Osteoblast (primary cell): Measurements from ENCODE around the gene LPO. TPM values are rescaled to one million over a fixed set of nuclear protein-coding genes. Genes with fewer than 3 reads are reported as not detected.

Source experiments
- DNase-seq: peaks from one replicate; pipeline ENCODE4 v3.0.0; 2011; ENCODE audit warnings: low spot score, mixed read lengths; ENCODE audit not compliant: insufficient read length; ENCODE audit errors: missing footprints
- H2AFZ ChIP-seq: 2 replicates; pipeline ENCODE4 v1.6.0; 2011; ENCODE audit warnings: mild to moderate bottlenecking, low read length
- H3K27ac ChIP-seq: 2 replicates; pipeline ENCODE4 v1.5.1; 2011; ENCODE audit warnings: mild to moderate bottlenecking, low read depth, low read length, moderate library complexity
- H3K27me3 ChIP-seq: 2 replicates; pipeline ENCODE4 v1.6.0; 2012; ENCODE audit warnings: mild to moderate bottlenecking, control low read depth, inconsistent platforms, low read length, moderate library complexity; ENCODE audit not compliant: insufficient read depth
- H3K36me3 ChIP-seq: 2 replicates; pipeline ENCODE4 v1.5.1; 2011; ENCODE audit warnings: mild to moderate bottlenecking, low read length, control low read depth, moderate library complexity; ENCODE audit not compliant: insufficient read depth
- H3K4me1 ChIP-seq: 2 replicates; pipeline ENCODE4 v1.5.1; 2011; ENCODE audit warnings: mild to moderate bottlenecking, low read length, control low read depth, moderate library complexity; ENCODE audit not compliant: insufficient read depth
- H3K4me2 ChIP-seq: 2 replicates; pipeline ENCODE4 v1.6.0; 2011; ENCODE audit warnings: mild to moderate bottlenecking, low read length; ENCODE audit not compliant: insufficient read depth
- H3K4me3 ChIP-seq: fragments of 200-600 bp; sonication (generic); 3 replicates; pipeline ENCODE4 v1.5.1; 2012; ENCODE audit warnings: mild to moderate bottlenecking, low read length, inconsistent platforms; ENCODE audit not compliant: insufficient read depth
- H3K79me2 ChIP-seq: 2 replicates; pipeline ENCODE4 v1.6.0; 2012; ENCODE audit warnings: mild to moderate bottlenecking, low read length, control low read depth, inconsistent platforms; ENCODE audit not compliant: insufficient read depth
- H3K9me3 ChIP-seq: 2 replicates; pipeline ENCODE4 v1.5.1; 2011; ENCODE audit warnings: low read depth, low read length, control low read depth
- H4K20me1 ChIP-seq: 2 replicates; pipeline ENCODE4 v1.6.0; 2012; ENCODE audit warnings: mild to moderate bottlenecking, low read length, control low read depth; ENCODE audit not compliant: insufficient read depth
- total RNA-seq: library from RNA; depleted of rRNA; stranded (reverse); fragments of >200 nt; gene quantifications from 2 replicates; pipeline ENCODE4 v1.2.3, GENCODE V29; 2012
- TF ChIP-seq, protein P1 (sequence below): IDR thresholded peaks from 2 replicates; pipeline ENCODE4 v1.5.1; 2011; ENCODE audit warnings: mild to moderate bottlenecking, low read depth, low read length, moderate library complexity; ENCODE audit errors: extremely low read depth

The LPO gene
- total RNA-seq, 1 donor = not detected

DNA sequence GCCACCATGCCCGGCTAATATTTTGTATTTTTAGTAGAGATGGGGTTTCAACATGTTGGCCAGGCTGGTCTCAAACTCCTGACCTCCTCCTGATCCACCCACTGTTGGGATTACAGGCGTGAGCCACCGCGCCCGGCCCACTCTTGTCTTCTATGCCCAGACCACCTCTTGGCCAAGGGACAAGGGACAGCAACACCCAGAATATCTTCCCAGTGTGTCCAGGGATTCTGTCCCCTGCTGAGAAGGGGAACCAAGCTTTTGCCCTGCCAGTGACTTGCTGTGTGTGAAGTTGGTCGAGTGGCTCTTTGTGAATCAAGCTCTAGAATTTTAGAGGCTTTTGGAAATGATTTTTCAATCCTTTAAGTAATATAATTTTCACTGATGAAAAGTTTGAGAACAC is 44.1 kb downstream of the LPO start:
- Histone ChIP-seq H3K36me3 (no peaks in the 10 kb centered on the region), H4K20me1 (no peaks in the 10 kb centered on the region), H3K4me3 (no peak overlapping the region), H3K27me3 (peaks cover 7% of the 10 kb centered on the region), H3K4me1 (no peaks in the 10 kb centered on the region), H3K4me2 (no peak overlapping the region), H3K27ac (no peak overlapping the region), H3K79me2 (no peaks in the 10 kb centered on the region), H3K9me3 (no peaks in the 10 kb centered on the region), H2AFZ (no peak overlapping the region)
- DNase-seq = peak; percentile 58
- TF ChIP-seq, protein P1, sequence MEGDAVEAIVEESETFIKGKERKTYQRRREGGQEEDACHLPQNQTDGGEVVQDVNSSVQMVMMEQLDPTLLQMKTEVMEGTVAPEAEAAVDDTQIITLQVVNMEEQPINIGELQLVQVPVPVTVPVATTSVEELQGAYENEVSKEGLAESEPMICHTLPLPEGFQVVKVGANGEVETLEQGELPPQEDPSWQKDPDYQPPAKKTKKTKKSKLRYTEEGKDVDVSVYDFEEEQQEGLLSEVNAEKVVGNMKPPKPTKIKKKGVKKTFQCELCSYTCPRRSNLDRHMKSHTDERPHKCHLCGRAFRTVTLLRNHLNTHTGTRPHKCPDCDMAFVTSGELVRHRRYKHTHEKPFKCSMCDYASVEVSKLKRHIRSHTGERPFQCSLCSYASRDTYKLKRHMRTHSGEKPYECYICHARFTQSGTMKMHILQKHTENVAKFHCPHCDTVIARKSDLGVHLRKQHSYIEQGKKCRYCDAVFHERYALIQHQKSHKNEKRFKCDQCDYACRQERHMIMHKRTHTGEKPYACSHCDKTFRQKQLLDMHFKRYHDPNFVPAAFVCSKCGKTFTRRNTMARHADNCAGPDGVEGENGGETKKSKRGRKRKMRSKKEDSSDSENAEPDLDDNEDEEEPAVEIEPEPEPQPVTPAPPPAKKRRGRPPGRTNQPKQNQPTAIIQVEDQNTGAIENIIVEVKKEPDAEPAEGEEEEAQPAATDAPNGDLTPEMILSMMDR = no peak

DNA sequence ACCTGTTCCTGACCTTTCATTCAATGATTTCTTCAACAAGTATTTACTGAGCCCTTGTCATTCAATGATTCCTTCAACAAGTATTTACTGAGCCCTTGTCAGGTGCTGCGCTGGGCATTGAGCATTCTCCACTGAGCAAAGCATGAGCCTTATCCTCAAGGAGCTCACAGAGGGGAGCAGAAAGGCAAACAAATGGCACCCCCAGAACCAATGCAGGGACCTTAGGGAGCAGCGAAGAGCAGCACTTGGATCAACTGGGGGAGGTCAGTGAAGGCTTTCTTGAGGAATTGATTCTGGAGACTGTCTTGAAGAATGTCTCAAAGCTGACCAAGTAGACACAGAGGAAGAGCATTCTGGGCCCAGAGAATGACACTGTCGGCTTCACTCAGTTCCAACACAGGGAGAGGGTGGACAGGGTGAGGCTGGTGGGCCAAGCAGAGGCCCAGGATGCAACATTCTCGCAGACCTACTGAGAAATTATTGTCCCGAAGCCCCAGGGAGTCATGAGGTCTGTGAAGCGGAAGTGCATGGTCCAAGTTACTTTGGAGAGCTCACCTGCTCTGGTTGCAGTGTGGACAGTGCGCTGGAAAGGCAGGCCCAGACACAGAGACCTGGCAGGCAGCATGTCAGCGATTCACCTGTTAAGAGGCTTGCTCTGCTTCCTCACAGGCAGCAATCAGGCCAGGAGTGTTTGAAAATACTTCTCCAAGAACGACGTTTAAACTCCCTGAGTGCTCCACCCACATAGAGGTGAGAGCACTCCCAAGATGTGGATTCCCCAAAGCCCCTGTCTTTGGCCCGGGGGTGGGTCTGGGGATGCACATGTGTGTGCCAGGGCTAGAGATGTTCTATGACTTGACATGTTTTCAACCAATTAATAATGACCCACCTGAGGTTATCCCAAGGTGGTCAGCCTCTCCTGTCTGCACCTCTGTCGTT is 45.6 kb downstream of the LPO start:
- H3K36me3 ChIP-seq = no peaks in the 10 kb centered on the region
- H3K4me3 ChIP-seq = no peak overlapping the region
- TF ChIP-seq, protein P1 = no peak
- H3K9me3 ChIP-seq = no peaks in the 10 kb centered on the region
- no peak overlapping the region for H3K4me2 ChIP-seq
- H2AFZ ChIP-seq = no peak overlapping the region
- no peaks in the 10 kb centered on the region for H4K20me1 ChIP-seq
- H3K27ac ChIP-seq = no peak overlapping the region
- peaks cover 7% of the 10 kb centered on the region for H3K27me3 ChIP-seq
- no peaks in the 10 kb centered on the region for H3K79me2 ChIP-seq
- no peaks in the 10 kb centered on the region for H3K4me1 ChIP-seq
- DNase-seq = peak; percentile 69

DNA sequence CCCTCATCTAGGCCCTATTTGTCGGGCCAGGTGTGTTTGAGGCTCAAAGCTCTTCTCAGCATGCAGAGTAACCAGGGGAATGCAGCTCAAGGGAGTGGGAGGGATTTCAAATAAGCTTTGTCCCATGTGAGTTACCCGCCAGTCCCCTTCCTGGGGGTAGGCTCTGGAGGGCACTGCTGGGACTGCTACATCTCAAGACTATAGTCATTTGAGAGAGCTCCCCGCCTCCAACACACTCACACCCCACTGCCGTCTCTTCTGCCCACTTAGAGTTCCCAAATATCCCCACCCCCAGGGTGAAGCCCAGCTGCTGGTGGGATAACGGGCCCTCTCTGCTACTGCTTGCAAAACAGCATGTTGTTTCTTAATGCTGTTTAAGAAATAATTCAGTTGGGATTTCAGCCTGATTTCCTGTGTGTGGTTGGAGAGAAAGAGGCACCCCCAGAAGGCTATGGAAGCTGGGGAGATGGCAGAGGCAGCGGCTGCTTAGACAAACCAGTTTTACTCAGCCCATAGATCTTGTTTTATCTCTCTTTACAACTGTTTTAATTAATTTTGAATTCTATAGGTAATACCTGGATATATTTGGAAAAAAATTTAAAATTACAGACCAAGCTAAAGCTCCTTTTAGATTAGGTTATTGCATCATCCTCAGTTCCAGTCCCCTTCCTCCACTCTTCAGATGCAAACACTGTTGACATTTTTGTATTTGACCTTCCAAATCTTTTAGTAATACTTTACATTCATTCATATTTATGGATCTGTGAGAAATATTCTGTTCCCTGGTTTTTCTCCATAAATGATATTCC is 46.4 kb downstream of the LPO start:
- H3K4me1 ChIP-seq = no peaks in the 10 kb centered on the region
- no peaks in the 10 kb centered on the region for H3K79me2 ChIP-seq
- H3K4me2 ChIP-seq = no peak overlapping the region
- no peak overlapping the region for H3K27ac ChIP-seq
- no peak overlapping the region for H2AFZ ChIP-seq
- DNase-seq = peak; percentile 70
- H3K27me3 ChIP-seq = peaks cover 7% of the 10 kb centered on the region
- H3K36me3 ChIP-seq = no peaks in the 10 kb centered on the region
- H3K4me3 ChIP-seq = no peak overlapping the region
- TF ChIP-seq, protein P1 = no peak
- H4K20me1 ChIP-seq = no peaks in the 10 kb centered on the region
- no peaks in the 10 kb centered on the region for H3K9me3 ChIP-seq

DNA sequence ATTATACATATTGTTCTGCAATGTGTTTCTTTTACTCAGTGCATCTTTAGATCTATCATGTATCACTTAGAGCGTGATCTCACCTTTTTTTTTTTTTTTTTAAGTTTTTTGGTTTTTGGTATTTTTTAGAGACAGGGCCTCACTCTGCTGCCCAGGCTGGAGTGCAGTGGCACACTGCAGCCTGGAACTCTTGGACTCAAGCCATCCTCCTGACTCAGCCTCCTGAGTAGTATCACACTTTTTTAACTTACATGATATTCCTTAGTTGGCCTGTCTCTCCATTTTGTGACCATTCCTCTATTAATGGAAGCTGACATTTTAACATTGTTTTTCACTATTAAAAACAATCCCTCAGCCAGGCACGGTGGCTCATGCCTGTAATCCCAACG is 47.0 kb downstream of the LPO start:
- no peak overlapping the region for H2AFZ ChIP-seq
- no peak overlapping the region for H3K27ac ChIP-seq
- no peaks in the 10 kb centered on the region for H3K9me3 ChIP-seq
- H3K4me1 ChIP-seq = no peaks in the 10 kb centered on the region
- peaks cover 7% of the 10 kb centered on the region for H3K27me3 ChIP-seq
- no peak overlapping the region for H3K4me3 ChIP-seq
- TF ChIP-seq, protein P1 = no peak
- no peaks in the 10 kb centered on the region for H4K20me1 ChIP-seq
- no peak overlapping the region for H3K4me2 ChIP-seq
- H3K79me2 ChIP-seq = no peaks in the 10 kb centered on the region
- H3K36me3 ChIP-seq = no peaks in the 10 kb centered on the region
- no peak for DNase-seq
